CD4-positive, CD25-positive, alpha-beta regulatory T cell (primary cell): ENCODE data around the gene SLC30A2. TPM values are rescaled to one million over a fixed set of nuclear protein-coding genes. Genes with fewer than 3 reads are reported as not detected.

Experiments used
- ATAC-seq, 2 donors: fragments of 150-1000 bp; cut with Tn5 transposase; one replicate each; pipeline ENCODE4 v1.10.0; 2021; ENCODE audit warnings: low read depth in 2 of 2, moderate number of reproducible peaks in 2 of 2, moderate library complexity in 1 of 2
- DNase-seq, 3 donors: peaks; one replicate each; pipeline versions ENCODE4 v3.0.0 to v3.0.0-alpha.2; 2012 to 2022; ENCODE audit warnings: mixed read lengths in 1 of 3
- H3K27ac ChIP-seq: one replicate; pipeline ENCODE4 v1.7.0; 2013; ENCODE audit warnings: mild to moderate bottlenecking, low read length; ENCODE audit not compliant: insufficient read depth, poor library complexity, severe bottlenecking
- H3K27me3 ChIP-seq: one replicate; pipeline ENCODE4 v1.7.0; 2013; ENCODE audit warnings: low read length; ENCODE audit not compliant: control insufficient read depth, insufficient read depth
- H3K36me3 ChIP-seq: one replicate; pipeline ENCODE4 v1.7.0; 2013; ENCODE audit warnings: mild to moderate bottlenecking, low read length, moderate library complexity; ENCODE audit not compliant: control insufficient read depth, insufficient read depth
- H3K4me1 ChIP-seq: 2 replicates; pipeline ENCODE4 v1.7.0; 2013; ENCODE audit warnings: mild to moderate bottlenecking, low read length; ENCODE audit not compliant: insufficient read depth, control insufficient read depth, poor library complexity, severe bottlenecking
- H3K4me3 ChIP-seq: one replicate; pipeline ENCODE4 v1.7.0; 2013; ENCODE audit warnings: low read depth, mild to moderate bottlenecking, low read length, moderate library complexity
- H3K9me3 ChIP-seq, 2 experiments: 1 replicate in 1 of 2; 2 replicates in 1 of 2; pipeline ENCODE4 v1.7.0; 2013; ENCODE audit warnings: low read length in 2 of 2, mild to moderate bottlenecking in 1 of 2, moderate library complexity in 1 of 2; ENCODE audit not compliant: control insufficient read depth in 2 of 2
- H3K27ac Mint-ChIP-seq, 3 donors: one replicate each; pipeline ENCODE4 v1.8.0; 2020 to 2022; ENCODE audit warnings: mild to moderate bottlenecking in 3 of 3, mixed read lengths in 3 of 3, moderate library complexity in 2 of 3
- H3K27me3 Mint-ChIP-seq: one replicate; pipeline ENCODE4 v1.8.0; 2022; ENCODE audit warnings: mild to moderate bottlenecking, mixed read lengths
- H3K36me3 Mint-ChIP-seq: one replicate; pipeline ENCODE4 v1.8.0; 2020; ENCODE audit warnings: mixed read lengths
- H3K4me1 Mint-ChIP-seq, 4 donors: one replicate each; pipeline ENCODE4 v1.8.0; 2020 to 2022; ENCODE audit warnings: mixed read lengths in 4 of 4, mild to moderate bottlenecking in 1 of 4
- H3K4me3 Mint-ChIP-seq, 4 donors: one replicate each; pipeline ENCODE4 v1.8.0; 2020 to 2022; ENCODE audit warnings: mild to moderate bottlenecking in 4 of 4, mixed read lengths in 4 of 4, moderate library complexity in 3 of 4
- H3K9me3 Mint-ChIP-seq, 7 donors: one replicate each; pipeline ENCODE4 v1.8.0; 2020 to 2022; ENCODE audit warnings: mixed read lengths in 7 of 7, mild to moderate bottlenecking in 3 of 7, moderate library complexity in 2 of 7
- polyA plus RNA-seq, 4 donors: library from polyadenylated mRNA; unstranded; fragments of 300-500 nt; fragmentation: Illumina TruSeq; gene quantifications; one replicate each; pipeline ENCODE4 v1.2.3, GENCODE V29; 2021
- total RNA-seq: library from RNA; stranded (reverse); gene quantifications from one replicate; pipeline ENCODE4 v1.2.3, GENCODE V29; 2022

SLC30A2 gene
- total and polyA plus RNA-seq, 5 donors from 2014 or later: 0.07 TPM; not detected in 4

GRCh38 chr1:26016953-26017545 is 28.9 kb downstream of the SLC30A2 start:
- Histone ChIP-seq H3K36me3 (no peaks in the 10 kb centered on the region), H3K27me3 (no peaks in the 10 kb centered on the region), H3K4me3 (no peak overlapping the region), H3K4me1 (no peaks in the 10 kb centered on the region), H3K9me3 (no peaks in the 10 kb centered on the region), H3K27ac (no peak overlapping the region)
- peak in 1 of 2 donors; percentile 58 for ATAC-seq
- no peaks in the 10 kb centered on the region for H3K9me3 Mint-ChIP-seq
- H3K36me3 Mint-ChIP-seq: no peaks in the 10 kb centered on the region
- DNase-seq: no peak
- peak overlapping the region; percentile 39 to 79 (median 68) for H3K27ac Mint-ChIP-seq
- H3K27me3 Mint-ChIP-seq: peaks cover 13% of the 10 kb centered on the region
- H3K4me3 Mint-ChIP-seq: no peak overlapping the region
- peaks cover 0 to 5% (median 1%) of the 10 kb centered on the region in 4 donors for H3K4me1 Mint-ChIP-seq

GRCh38 chr1:26016258-26016952 is 29.5 kb downstream of the SLC30A2 start:
- Histone ChIP-seq H3K9me3 (no peaks in the 10 kb centered on the region), H3K4me3 (no peak overlapping the region), H3K27me3 (no peaks in the 10 kb centered on the region), H3K27ac (no peak overlapping the region), H3K4me1 (no peaks in the 10 kb centered on the region), H3K36me3 (no peaks in the 10 kb centered on the region)
- Mint-ChIP-seq H3K4me1 (peaks cover 0 to 5% (median 1%) of the 10 kb centered on the region in 4 donors), H3K4me3 (no peak overlapping the region), H3K9me3 (no peaks in the 10 kb centered on the region), H3K36me3 (no peaks in the 10 kb centered on the region), H3K27ac (peak overlapping the region in 2 of 3 donors; percentile 39 to 68), H3K27me3 (peaks cover 13% of the 10 kb centered on the region)
- ATAC-seq (no peak), DNase-seq (no peak)

GRCh38 chr1:26015358-26015757 is 30.6 kb downstream of the SLC30A2 start:
- DNase-seq (no peak), ATAC-seq (no peak)
- no peaks in the 10 kb centered on the region for H3K27me3 ChIP-seq
- Mint-ChIP-seq H3K36me3 (no peaks in the 10 kb centered on the region), H3K4me3 (no peak overlapping the region), H3K27ac (no peak overlapping the region), H3K9me3 (no peaks in the 10 kb centered on the region), H3K27me3 (peaks cover 13% of the 10 kb centered on the region), H3K4me1 (peaks cover 0 to 5% (median 1%) of the 10 kb centered on the region in 4 donors)
- H3K27ac ChIP-seq: no peak overlapping the region
- no peak overlapping the region for H3K4me3 ChIP-seq
- no peaks in the 10 kb centered on the region for H3K36me3 ChIP-seq
- H3K4me1 ChIP-seq: no peaks in the 10 kb centered on the region
- H3K9me3 ChIP-seq: no peaks in the 10 kb centered on the region

- Histone ChIP-seq H3K4me1 (no peaks in the 10 kb centered on the region), H3K27ac (no peak overlapping the region), H3K27me3 (no peaks in the 10 kb centered on the region), H3K9me3 (no peaks in the 10 kb centered on the region), H3K4me3 (no peak overlapping the region), H3K36me3 (no peaks in the 10 kb centered on the region)
- no peak overlapping the region for H3K27ac Mint-ChIP-seq
- no peaks in the 10 kb centered on the region for H3K9me3 Mint-ChIP-seq
- no peak overlapping the region for H3K4me3 Mint-ChIP-seq
- DNase-seq: no peak
- H3K36me3 Mint-ChIP-seq: no peaks in the 10 kb centered on the region
- no peaks in the 10 kb centered on the region for H3K4me1 Mint-ChIP-seq
- H3K27me3 Mint-ChIP-seq: peaks cover 18% of the 10 kb centered on the region
- no peak for ATAC-seq
These were observed 31.7 kb downstream of the SLC30A2 start for GRCh38 chr1:26014179-26014578.

DNA sequence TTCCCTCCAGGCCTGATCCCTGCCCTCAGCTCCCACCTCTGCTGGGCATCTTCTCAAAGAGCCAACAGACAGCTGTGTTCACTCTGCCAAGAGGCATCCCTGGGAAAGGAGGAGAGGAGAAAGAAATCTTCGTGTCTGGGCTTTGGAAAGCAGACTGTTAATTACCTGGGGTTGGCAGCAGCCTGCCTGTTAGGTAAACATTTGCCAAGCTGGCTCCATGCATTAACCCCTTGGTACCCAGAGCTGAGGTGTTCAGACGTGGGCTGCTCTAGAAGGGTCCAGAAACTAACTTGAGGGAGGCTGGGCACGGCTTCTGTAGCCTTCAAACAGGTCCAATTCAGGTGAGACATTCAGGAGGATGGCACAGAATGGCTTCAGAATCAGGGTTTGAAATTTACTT is 33.1 kb downstream of the SLC30A2 start:
- H3K27me3 ChIP-seq: no peaks in the 10 kb centered on the region
- Mint-ChIP-seq H3K36me3 (no peaks in the 10 kb centered on the region), H3K9me3 (no peaks in the 10 kb centered on the region), H3K4me3 (no peak overlapping the region), H3K27ac (no peak overlapping the region), H3K27me3 (peaks cover 10% of the 10 kb centered on the region), H3K4me1 (no peaks in the 10 kb centered on the region)
- no peaks in the 10 kb centered on the region for H3K36me3 ChIP-seq
- H3K4me3 ChIP-seq: no peak overlapping the region
- no peak overlapping the region for H3K27ac ChIP-seq
- no peak for ATAC-seq
- no peak for DNase-seq
- no peaks in the 10 kb centered on the region for H3K4me1 ChIP-seq
- no peaks in the 10 kb centered on the region for H3K9me3 ChIP-seq

- Mint-ChIP-seq H3K4me3 (no peak overlapping the region), H3K9me3 (no peaks in the 10 kb centered on the region), H3K27me3 (peaks cover 10% of the 10 kb centered on the region), H3K4me1 (no peaks in the 10 kb centered on the region), H3K36me3 (no peaks in the 10 kb centered on the region), H3K27ac (no peak overlapping the region)
- no peak for ATAC-seq
- no peak overlapping the region for H3K27ac ChIP-seq
- H3K4me1 ChIP-seq: no peaks in the 10 kb centered on the region
- H3K27me3 ChIP-seq: no peaks in the 10 kb centered on the region
- no peak for DNase-seq
- H3K36me3 ChIP-seq: no peaks in the 10 kb centered on the region
- H3K4me3 ChIP-seq: no peak overlapping the region
- H3K9me3 ChIP-seq: no peaks in the 10 kb centered on the region
These were observed 35.1 kb downstream of the SLC30A2 start for GRCh38 chr1:26010825-26011224.

- DNase-seq (peak in 1 of 3 donors; percentile 38), ATAC-seq (no peak)
- Mint-ChIP-seq H3K4me3 (no peak overlapping the region), H3K4me1 (no peaks in the 10 kb centered on the region), H3K27me3 (peaks cover 10% of the 10 kb centered on the region), H3K36me3 (no peaks in the 10 kb centered on the region), H3K27ac (peak overlapping the region in 1 of 3 donors; percentile 67), H3K9me3 (no peaks in the 10 kb centered on the region)
- H3K27ac ChIP-seq: no peak overlapping the region
- H3K9me3 ChIP-seq: no peaks in the 10 kb centered on the region
- H3K4me1 ChIP-seq: no peaks in the 10 kb centered on the region
- H3K27me3 ChIP-seq: peaks cover 2% of the 10 kb centered on the region
- no peak overlapping the region for H3K4me3 ChIP-seq
- H3K36me3 ChIP-seq: no peaks in the 10 kb centered on the region
These were observed 36.0 kb downstream of the SLC30A2 start for GRCh38 chr1:26009796-26010447.
